IMR-90 (cell line): ENCODE results near the gene FBN1.

Source experiments
- BHLHE40 ChIP-seq: fragments of 150-350 bp; IDR thresholded peaks from 2 replicates; pipeline ENCODE4 v1.6.1; 2016; ENCODE audit warnings: mild to moderate bottlenecking, low read depth, low read length
- CTCF ChIP-seq: conservative IDR thresholded peaks from 2 replicates; pipeline ENCODE4 v1.5.1; 2012; ENCODE audit warnings: mild to moderate bottlenecking, low read depth, low read length, improper control_type of control experiment
- RFX5 ChIP-seq: IDR thresholded peaks from 2 replicates; pipeline ENCODE4 v1.8.0; 2012; ENCODE audit warnings: low read depth, mild to moderate bottlenecking, low read length, moderate library complexity

DNA sequence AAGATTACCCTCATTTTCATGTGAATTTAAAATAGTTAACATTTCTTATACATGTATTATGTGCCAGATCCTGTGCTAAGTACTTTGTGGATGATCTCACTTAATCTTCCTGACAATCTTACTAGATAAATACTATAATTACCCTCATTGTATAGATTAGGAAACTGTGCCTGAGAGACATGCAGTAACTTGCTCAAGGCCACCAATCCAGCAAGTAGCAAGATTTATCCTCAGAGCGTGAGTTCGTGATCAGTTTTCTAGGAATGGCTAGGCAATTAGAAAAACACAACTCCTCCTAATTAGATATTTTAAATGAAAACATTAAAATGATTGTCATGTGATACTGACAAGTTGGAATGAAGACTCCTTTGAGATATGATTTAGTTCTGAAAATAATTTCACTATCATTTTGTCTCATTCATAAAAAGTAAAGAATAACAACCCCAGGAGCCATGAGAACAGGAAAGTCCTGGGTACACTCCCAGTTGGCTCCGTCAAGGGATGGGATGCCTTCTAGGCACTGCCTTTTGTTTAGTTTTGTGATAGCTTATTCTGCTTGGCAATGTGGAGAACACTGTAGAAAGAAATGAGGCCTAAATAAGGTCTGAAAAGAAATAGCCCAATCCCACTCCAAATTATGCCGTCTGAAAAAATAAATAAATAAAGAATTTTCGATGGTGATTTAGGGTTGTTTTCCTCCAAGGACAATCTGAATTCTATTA, 61.3 kb downstream of the FBN1 start:
- TF ChIP-seq BHLHE40: no peak
- TF ChIP-seq CTCF: no peak
- TF ChIP-seq RFX5: no peak
